GM23338 (cell line): ENCODE results near the gene ICAM3. TPM values are rescaled to one million over a fixed set of nuclear protein-coding genes. Genes with fewer than 3 reads are reported as not detected.

Source experiments
- ATAC-seq: fragments of 200-7000 bp; cut with Tn5 transposase; 3 replicates; pipeline ENCODE4 v1.9.1; 2020
- DNase-seq: peaks from one replicate; pipeline ENCODE4 v3.0.0-alpha.2; 2015; ENCODE audit warnings: low spot score
- H2AFZ ChIP-seq: fragments of 200-600 bp; sonication (generic); 2 replicates; pipeline ENCODE4 v1.8.0; 2016; ENCODE audit warnings: antibody characterized with exemption, mild to moderate bottlenecking, moderate library complexity
- H3F3A ChIP-seq: fragments of 200-600 bp; sonication (generic); replicated peaks from 2 replicates; pipeline ENCODE4 v1.8.0; 2017; ENCODE audit warnings: antibody characterized with exemption, mixed run types, low read depth
- H3K27ac ChIP-seq: fragments of 200-600 bp; sonication (generic); 2 replicates; pipeline ENCODE4 v1.6.1; 2016; ENCODE audit warnings: low read depth
- H3K27me3 ChIP-seq: fragments of 200-600 bp; sonication (generic); 2 replicates; pipeline ENCODE4 v1.8.0; 2016; ENCODE audit warnings: mild to moderate bottlenecking, mixed run types, moderate library complexity; ENCODE audit not compliant: insufficient read depth
- H3K36me3 ChIP-seq: fragments of 200-600 bp; sonication (generic); 2 replicates; pipeline ENCODE4 v1.8.0; 2016; ENCODE audit warnings: mild to moderate bottlenecking; ENCODE audit not compliant: insufficient read depth
- H3K4me1 ChIP-seq: fragments of 200-600 bp; sonication (generic); 2 replicates; pipeline ENCODE4 v1.8.0; 2016; ENCODE audit warnings: mild to moderate bottlenecking, moderate library complexity; ENCODE audit not compliant: insufficient read depth
- H3K4me2 ChIP-seq: fragments of 200-600 bp; sonication (generic); 2 replicates; pipeline ENCODE4 v1.7.1; 2017; ENCODE audit warnings: mixed run types
- H3K4me3 ChIP-seq: fragments of 200-600 bp; sonication (generic); 2 replicates; pipeline ENCODE4 v1.6.1; 2016; ENCODE audit warnings: mixed run types
- H3K79me2 ChIP-seq: fragments of 200-600 bp; sonication (generic); replicated peaks from 2 replicates; pipeline ENCODE4 v1.8.0; 2017; ENCODE audit warnings: mild to moderate bottlenecking; ENCODE audit not compliant: insufficient read depth
- H3K9me2 ChIP-seq: fragments of 200-600 bp; sonication (generic); 2 replicates; pipeline ENCODE4 v1.8.0; 2017; ENCODE audit not compliant: insufficient read depth
- H4K20me1 ChIP-seq: fragments of 200-600 bp; sonication (generic); replicated peaks from 2 replicates; pipeline ENCODE4 v1.8.0; 2017; ENCODE audit warnings: mild to moderate bottlenecking; ENCODE audit not compliant: insufficient read depth
- H3K27ac Mint-ChIP-seq: 2 replicates; pipeline ENCODE4 v1.8.0; 2020; ENCODE audit warnings: inconsistent platforms, mild to moderate bottlenecking, moderate library complexity, mixed read lengths
- H3K27me3 Mint-ChIP-seq: 3 replicates; pipeline ENCODE4 v1.8.0; 2022; ENCODE audit warnings: low read depth, mild to moderate bottlenecking, moderate library complexity, mixed read lengths, inconsistent platforms; ENCODE audit not compliant: insufficient read depth, poor library complexity
- H3K36me3 Mint-ChIP-seq: 3 replicates; pipeline ENCODE4 v1.8.0; 2021; ENCODE audit warnings: low read depth, mild to moderate bottlenecking, inconsistent platforms, moderate library complexity, mixed read lengths
- H3K4me1 Mint-ChIP-seq: 3 replicates; pipeline ENCODE4 v1.8.0; 2020; ENCODE audit warnings: mild to moderate bottlenecking, inconsistent platforms, mixed read lengths
- H3K4me3 Mint-ChIP-seq: 3 replicates; pipeline ENCODE4 v1.8.0; 2021; ENCODE audit warnings: moderate library complexity, mild to moderate bottlenecking, inconsistent platforms, mixed read lengths
- H3K9me3 Mint-ChIP-seq: 3 replicates; pipeline ENCODE4 v1.8.0; 2020; ENCODE audit warnings: moderate library complexity, mild to moderate bottlenecking, inconsistent platforms, mixed read lengths
- CREB1 ChIP-seq: fragments of 250-450 bp; sonication (Bioruptor Pico); IDR thresholded peaks from 2 replicates; pipeline ENCODE4 v1.5.0; 2020; ENCODE audit warnings: low read depth, mild to moderate bottlenecking, moderate library complexity
- EZH2 ChIP-seq: fragments of 200-600 bp; sonication (generic); IDR thresholded peaks from one replicate; pipeline ENCODE4 v1.8.0; 2017; ENCODE audit warnings: antibody characterized with exemption, mild to moderate bottlenecking, low read depth; ENCODE audit not compliant: unreplicated experiment
- EZH2phosphoT487 ChIP-seq: fragments of 200-600 bp; sonication (generic); IDR thresholded peaks from one replicate; pipeline ENCODE4 v1.8.1; 2018; ENCODE audit warnings: antibody characterized with exemption; ENCODE audit not compliant: unreplicated experiment
- JUNB ChIP-seq: IDR thresholded peaks from one replicate; pipeline ENCODE4 v1.6.1; 2016; ENCODE audit warnings: antibody characterized with exemption; ENCODE audit not compliant: unreplicated experiment
- NANOG ChIP-seq: IDR thresholded peaks from 2 replicates; pipeline ENCODE4 v1.6.1; 2016; ENCODE audit warnings: antibody characterized with exemption, borderline replicate concordance
- POLR2AphosphoS5 ChIP-seq: IDR thresholded peaks from 2 replicates; pipeline ENCODE4 v1.6.1; 2016; ENCODE audit warnings: antibody characterized with exemption, low read depth
- STAT1 ChIP-seq: IDR thresholded peaks from one replicate; pipeline ENCODE4 v1.6.1; 2016; ENCODE audit warnings: antibody characterized with exemption; ENCODE audit not compliant: unreplicated experiment
- ZNF114 ChIP-seq: fragments of 250-450 bp; sonication (Bioruptor Pico); IDR thresholded peaks from 2 replicates; pipeline ENCODE4 v1.5.0; 2020; ENCODE audit warnings: mild to moderate bottlenecking, moderate library complexity
- ZNF331 ChIP-seq: fragments of 250-450 bp; sonication (Bioruptor Pico); IDR thresholded peaks from 2 replicates; pipeline ENCODE4 v1.5.0; 2020; ENCODE audit warnings: low read depth, mild to moderate bottlenecking, moderate library complexity
- polyA plus RNA-seq: library from polyadenylated mRNA; unstranded; fragments of >200 nt; fragmentation: Nextera tagmentation; extraction: Ambion mirVana; gene quantifications from 2 replicates; pipeline ENCODE4 v1.2.1, GENCODE V29; 2016
- total RNA-seq: library from RNA; depleted of rRNA; stranded (reverse); fragments of >200 nt; shearing (Covaris generic); gene quantifications from 2 replicates; pipeline ENCODE4 v1.2.3, GENCODE V29; 2014
- TF ChIP-seq, protein P1 (sequence below): IDR thresholded peaks from 2 replicates; pipeline ENCODE4 v1.6.1; 2016; ENCODE audit warnings: antibody characterized with exemption
- TF ChIP-seq, protein P2 (sequence below), 2 experiments: fragments of 200-600 bp in 1 of 2; sonication (generic) in 1 of 2; conservative IDR thresholded peaks; 2 replicates each; pipeline versions ENCODE4 v1.5.1 to v1.6.1; 2016 to 2017; ENCODE audit warnings: antibody characterized with exemption in 2 of 2, low read depth in 2 of 2, mild to moderate bottlenecking in 2 of 2, moderate library complexity in 1 of 2
- TF ChIP-seq, protein P3 (sequence below): fragments of 250-450 bp; sonication (Bioruptor Pico); IDR thresholded peaks from 2 replicates; pipeline ENCODE4 v1.5.0; 2020; ENCODE audit warnings: mild to moderate bottlenecking, moderate library complexity
- TF ChIP-seq, protein P4 (sequence below): IDR thresholded peaks from one replicate; pipeline ENCODE4 v1.6.1; 2018; ENCODE audit warnings: antibody characterized with exemption; ENCODE audit not compliant: unreplicated experiment

Gene ICAM3
- total and polyA plus RNA-seq, 2 experiments from 2014 or later: 9.6 to 14.7 TPM

DNA sequence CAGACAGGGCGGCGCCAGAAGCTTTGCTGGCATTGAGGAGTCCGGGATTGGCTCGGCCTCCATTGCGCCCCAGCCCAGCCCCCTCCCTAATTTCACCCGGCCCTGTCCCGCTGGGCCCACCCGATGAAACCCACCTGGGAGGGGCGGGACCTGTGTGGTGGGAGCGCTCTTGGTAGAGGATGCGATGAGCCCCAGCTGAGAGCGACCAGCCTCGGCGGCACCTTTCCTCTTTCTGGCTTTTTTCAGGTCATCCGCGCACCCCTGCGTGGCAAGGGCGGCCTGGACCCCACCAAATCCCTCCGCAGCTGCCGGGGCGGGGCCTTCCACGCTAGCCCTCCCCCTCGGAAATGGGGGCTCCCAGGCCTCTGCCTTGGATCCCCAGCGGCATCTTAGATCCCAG, 30.0 kb downstream of the ICAM3 start, which contains the start of gene ZGLP1:
ZGLP1 (minus strand) TSS at position 393 of the 400 bp plus-strand sequence.
- TF ChIP-seq, protein P1, sequence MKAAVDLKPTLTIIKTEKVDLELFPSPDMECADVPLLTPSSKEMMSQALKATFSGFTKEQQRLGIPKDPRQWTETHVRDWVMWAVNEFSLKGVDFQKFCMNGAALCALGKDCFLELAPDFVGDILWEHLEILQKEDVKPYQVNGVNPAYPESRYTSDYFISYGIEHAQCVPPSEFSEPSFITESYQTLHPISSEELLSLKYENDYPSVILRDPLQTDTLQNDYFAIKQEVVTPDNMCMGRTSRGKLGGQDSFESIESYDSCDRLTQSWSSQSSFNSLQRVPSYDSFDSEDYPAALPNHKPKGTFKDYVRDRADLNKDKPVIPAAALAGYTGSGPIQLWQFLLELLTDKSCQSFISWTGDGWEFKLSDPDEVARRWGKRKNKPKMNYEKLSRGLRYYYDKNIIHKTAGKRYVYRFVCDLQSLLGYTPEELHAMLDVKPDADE: no peak
- TF ChIP-seq ZNF114 (CRISPR knock-in tag) (no peak), NANOG (no peak), ZNF331 (no peak), EZH2 (no peak), STAT1 (no peak), CREB1 (CRISPR knock-in tag) (no peak), EZH2phosphoT487 (no peak), JUNB (no peak), POLR2AphosphoS5 (no peak)
- TF ChIP-seq, protein P2, sequence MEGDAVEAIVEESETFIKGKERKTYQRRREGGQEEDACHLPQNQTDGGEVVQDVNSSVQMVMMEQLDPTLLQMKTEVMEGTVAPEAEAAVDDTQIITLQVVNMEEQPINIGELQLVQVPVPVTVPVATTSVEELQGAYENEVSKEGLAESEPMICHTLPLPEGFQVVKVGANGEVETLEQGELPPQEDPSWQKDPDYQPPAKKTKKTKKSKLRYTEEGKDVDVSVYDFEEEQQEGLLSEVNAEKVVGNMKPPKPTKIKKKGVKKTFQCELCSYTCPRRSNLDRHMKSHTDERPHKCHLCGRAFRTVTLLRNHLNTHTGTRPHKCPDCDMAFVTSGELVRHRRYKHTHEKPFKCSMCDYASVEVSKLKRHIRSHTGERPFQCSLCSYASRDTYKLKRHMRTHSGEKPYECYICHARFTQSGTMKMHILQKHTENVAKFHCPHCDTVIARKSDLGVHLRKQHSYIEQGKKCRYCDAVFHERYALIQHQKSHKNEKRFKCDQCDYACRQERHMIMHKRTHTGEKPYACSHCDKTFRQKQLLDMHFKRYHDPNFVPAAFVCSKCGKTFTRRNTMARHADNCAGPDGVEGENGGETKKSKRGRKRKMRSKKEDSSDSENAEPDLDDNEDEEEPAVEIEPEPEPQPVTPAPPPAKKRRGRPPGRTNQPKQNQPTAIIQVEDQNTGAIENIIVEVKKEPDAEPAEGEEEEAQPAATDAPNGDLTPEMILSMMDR (conservative IDR thresholded peaks at IDR 0.05; ENCODE audit: low read depth in 2 of 2): no peak
- TF ChIP-seq, protein P3, sequence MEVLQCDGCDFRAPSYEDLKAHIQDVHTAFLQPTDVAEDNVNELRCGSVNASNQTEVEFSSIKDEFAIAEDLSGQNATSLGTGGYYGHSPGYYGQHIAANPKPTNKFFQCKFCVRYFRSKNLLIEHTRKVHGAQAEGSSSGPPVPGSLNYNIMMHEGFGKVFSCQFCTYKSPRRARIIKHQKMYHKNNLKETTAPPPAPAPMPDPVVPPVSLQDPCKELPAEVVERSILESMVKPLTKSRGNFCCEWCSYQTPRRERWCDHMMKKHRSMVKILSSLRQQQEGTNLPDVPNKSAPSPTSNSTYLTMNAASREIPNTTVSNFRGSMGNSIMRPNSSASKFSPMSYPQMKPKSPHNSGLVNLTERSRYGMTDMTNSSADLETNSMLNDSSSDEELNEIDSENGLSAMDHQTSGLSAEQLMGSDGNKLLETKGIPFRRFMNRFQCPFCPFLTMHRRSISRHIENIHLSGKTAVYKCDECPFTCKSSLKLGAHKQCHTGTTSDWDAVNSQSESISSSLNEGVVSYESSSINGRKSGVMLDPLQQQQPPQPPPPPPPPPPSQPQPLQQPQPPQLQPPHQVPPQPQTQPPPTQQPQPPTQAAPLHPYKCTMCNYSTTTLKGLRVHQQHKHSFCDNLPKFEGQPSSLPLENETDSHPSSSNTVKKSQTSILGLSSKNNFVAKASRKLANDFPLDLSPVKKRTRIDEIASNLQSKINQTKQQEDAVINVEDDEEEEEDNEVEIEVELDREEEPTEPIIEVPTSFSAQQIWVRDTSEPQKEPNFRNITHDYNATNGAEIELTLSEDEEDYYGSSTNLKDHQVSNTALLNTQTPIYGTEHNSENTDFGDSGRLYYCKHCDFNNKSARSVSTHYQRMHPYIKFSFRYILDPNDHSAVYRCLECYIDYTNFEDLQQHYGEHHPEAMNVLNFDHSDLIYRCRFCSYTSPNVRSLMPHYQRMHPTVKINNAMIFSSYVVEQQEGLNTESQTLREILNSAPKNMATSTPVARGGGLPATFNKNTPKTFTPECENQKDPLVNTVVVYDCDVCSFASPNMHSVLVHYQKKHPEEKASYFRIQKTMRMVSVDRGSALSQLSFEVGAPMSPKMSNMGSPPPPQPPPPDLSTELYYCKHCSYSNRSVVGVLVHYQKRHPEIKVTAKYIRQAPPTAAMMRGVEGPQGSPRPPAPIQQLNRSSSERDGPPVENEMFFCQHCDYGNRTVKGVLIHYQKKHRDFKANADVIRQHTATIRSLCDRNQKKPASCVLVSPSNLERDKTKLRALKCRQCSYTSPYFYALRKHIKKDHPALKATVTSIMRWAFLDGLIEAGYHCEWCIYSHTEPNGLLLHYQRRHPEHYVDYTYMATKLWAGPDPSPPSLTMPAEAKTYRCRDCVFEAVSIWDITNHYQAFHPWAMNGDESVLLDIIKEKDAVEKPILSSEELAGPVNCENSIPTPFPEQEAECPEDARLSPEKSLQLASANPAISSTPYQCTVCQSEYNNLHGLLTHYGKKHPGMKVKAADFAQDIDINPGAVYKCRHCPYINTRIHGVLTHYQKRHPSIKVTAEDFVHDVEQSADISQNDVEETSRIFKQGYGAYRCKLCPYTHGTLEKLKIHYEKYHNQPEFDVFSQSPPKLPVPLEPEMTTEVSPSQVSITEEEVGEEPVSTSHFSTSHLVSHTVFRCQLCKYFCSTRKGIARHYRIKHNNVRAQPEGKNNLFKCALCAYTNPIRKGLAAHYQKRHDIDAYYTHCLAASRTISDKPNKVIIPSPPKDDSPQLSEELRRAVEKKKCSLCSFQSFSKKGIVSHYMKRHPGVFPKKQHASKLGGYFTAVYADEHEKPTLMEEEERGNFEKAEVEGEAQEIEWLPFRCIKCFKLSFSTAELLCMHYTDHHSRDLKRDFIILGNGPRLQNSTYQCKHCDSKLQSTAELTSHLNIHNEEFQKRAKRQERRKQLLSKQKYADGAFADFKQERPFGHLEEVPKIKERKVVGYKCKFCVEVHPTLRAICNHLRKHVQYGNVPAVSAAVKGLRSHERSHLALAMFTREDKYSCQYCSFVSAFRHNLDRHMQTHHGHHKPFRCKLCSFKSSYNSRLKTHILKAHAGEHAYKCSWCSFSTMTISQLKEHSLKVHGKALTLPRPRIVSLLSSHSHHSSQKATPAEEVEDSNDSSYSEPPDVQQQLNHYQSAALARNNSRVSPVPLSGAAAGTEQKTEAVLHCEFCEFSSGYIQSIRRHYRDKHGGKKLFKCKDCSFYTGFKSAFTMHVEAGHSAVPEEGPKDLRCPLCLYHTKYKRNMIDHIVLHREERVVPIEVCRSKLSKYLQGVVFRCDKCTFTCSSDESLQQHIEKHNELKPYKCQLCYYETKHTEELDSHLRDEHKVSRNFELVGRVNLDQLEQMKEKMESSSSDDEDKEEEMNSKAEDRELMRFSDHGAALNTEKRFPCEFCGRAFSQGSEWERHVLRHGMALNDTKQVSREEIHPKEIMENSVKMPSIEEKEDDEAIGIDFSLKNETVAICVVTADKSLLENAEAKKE (CRISPR knock-in tag): no peak
- TF ChIP-seq, protein P4, sequence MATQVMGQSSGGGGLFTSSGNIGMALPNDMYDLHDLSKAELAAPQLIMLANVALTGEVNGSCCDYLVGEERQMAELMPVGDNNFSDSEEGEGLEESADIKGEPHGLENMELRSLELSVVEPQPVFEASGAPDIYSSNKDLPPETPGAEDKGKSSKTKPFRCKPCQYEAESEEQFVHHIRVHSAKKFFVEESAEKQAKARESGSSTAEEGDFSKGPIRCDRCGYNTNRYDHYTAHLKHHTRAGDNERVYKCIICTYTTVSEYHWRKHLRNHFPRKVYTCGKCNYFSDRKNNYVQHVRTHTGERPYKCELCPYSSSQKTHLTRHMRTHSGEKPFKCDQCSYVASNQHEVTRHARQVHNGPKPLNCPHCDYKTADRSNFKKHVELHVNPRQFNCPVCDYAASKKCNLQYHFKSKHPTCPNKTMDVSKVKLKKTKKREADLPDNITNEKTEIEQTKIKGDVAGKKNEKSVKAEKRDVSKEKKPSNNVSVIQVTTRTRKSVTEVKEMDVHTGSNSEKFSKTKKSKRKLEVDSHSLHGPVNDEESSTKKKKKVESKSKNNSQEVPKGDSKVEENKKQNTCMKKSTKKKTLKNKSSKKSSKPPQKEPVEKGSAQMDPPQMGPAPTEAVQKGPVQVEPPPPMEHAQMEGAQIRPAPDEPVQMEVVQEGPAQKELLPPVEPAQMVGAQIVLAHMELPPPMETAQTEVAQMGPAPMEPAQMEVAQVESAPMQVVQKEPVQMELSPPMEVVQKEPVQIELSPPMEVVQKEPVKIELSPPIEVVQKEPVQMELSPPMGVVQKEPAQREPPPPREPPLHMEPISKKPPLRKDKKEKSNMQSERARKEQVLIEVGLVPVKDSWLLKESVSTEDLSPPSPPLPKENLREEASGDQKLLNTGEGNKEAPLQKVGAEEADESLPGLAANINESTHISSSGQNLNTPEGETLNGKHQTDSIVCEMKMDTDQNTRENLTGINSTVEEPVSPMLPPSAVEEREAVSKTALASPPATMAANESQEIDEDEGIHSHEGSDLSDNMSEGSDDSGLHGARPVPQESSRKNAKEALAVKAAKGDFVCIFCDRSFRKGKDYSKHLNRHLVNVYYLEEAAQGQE: no peak
- Histone ChIP-seq H4K20me1 (no peaks in the 10 kb centered on the region), H3F3A (no peaks in the 10 kb centered on the region), H3K27ac (no peak within 1 kb of the TSS), H3K79me2 (peaks cover under 1% of the 10 kb centered on the region; the same call in 1 of the 2 replicates), H3K36me3 (no peaks in the 10 kb centered on the region), H3K4me2 (no peak within 1 kb of the TSS), H2AFZ (no peak within 1 kb of the TSS), H3K9me2 (no peaks in the 10 kb centered on the region), H3K27me3 (no peaks in the 10 kb centered on the region), H3K4me1 (no peaks in the 10 kb centered on the region), H3K4me3 (no peak within 1 kb of the TSS)
- no peak within 1 kb of the TSS; the same call in 2 of the 3 replicates for H3K4me3 Mint-ChIP-seq
- H3K4me1 Mint-ChIP-seq: no peaks in the 10 kb centered on the region; the same call in 1 of the 3 replicates
- H3K27me3 Mint-ChIP-seq: peaks cover 17% of the 10 kb centered on the region
- H3K27ac Mint-ChIP-seq: no peak within 1 kb of the TSS
- H3K9me3 Mint-ChIP-seq: no peaks in the 10 kb centered on the region
- ATAC-seq (no peak), DNase-seq (no peak)
- peaks cover 7% of the 10 kb centered on the region for H3K36me3 Mint-ChIP-seq
